Measurements from ENCODE around the gene SLAIN1.

DNA sequence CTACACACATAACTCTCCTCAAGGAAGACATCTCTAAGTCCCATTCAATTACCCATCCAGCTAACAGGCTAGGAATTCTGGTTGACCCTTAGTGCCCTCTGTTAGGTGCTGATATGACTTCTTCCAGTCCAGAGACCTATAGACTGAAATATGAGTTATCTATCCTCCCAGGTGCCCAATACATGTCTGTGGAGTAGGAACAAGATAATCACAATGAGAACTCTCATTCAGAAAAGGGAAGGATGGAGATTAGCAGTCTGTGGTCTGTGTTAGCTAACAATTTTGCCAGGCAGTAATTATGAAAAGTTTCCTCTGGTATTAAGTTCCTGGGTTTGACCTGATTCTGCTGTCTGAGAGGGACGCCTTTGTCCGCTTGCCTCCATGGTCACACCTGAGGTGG is 44.2 kb upstream of the SLAIN1 start:
- TF ChIP-seq ZNF274 (IDR thresholded peaks at IDR 0.05; ENCODE audit: low read depth, low read length), result no peak
- no peak for TF ChIP-seq SUZ12 (IDR thresholded peaks at IDR 0.05; ENCODE audit: extremely low read depth, insufficient read depth, insufficient read length)
- no peak for TF ChIP-seq YY1 (IDR thresholded peaks at IDR 0.05; ENCODE audit: insufficient read depth, insufficient read length)
